Renal pelvis (tissue), 4 donors: ENCODE measurements around the gene FGG. TPM values are rescaled to one million over a fixed set of nuclear protein-coding genes. Genes with fewer than 3 reads are reported as not detected.
A peak's percentile ranks its signal among the peaks of the same experiment; 100 is the strongest.

Source experiments
- DNase-seq: peaks from one replicate; pipeline ENCODE4 v3.0.0-alpha.2; 2013
- polyA plus RNA-seq, 3 donors: library from polyadenylated mRNA; unstranded; fragments of 120-200 nt; gene quantifications; one replicate each; pipeline ENCODE4 v1.2.1, GENCODE V29; 2013; ENCODE audit not compliant: insufficient read length in 3 of 3

FGG gene
- polyA plus RNA-seq, 3 donors = not detected

- no peak for DNase-seq
Observed at GRCh38 chr4:154586296-154587033, 26.0 kb downstream of the FGG start.

GRCh38 chr4:154585369-154586018 is 27.0 kb downstream of the FGG start:
- DNase-seq = no peak

GRCh38 chr4:154584259-154584658 is 28.2 kb downstream of the FGG start:
- no peak for DNase-seq

GRCh38 chr4:154583677-154584076 is 28.8 kb downstream of the FGG start:
- DNase-seq = no peak

GRCh38 chr4:154583230-154583629 is 29.2 kb downstream of the FGG start:
- DNase-seq = no peak

- DNase-seq = no peak
Observed at GRCh38 chr4:154582723-154583122, 29.7 kb downstream of the FGG start.

GRCh38 chr4:154579927-154580326 is 32.5 kb downstream of the FGG start:
- DNase-seq = no peak

GRCh38 chr4:154578919-154579318 is 33.5 kb downstream of the FGG start:
- no peak for DNase-seq

- DNase-seq = no peak
Observed at GRCh38 chr4:154577324-154577723, 35.1 kb downstream of the FGG start.

- no peak for DNase-seq
Observed at GRCh38 chr4:154574311-154574710, 38.1 kb downstream of the FGG start.

- no peak for DNase-seq
Observed at GRCh38 chr4:154573190-154573870, 39.1 kb downstream of the FGG start.

- no peak for DNase-seq
Observed at GRCh38 chr4:154569584-154569983, 42.9 kb downstream of the FGG start.

GRCh38 chr4:154569028-154569427 is 43.4 kb downstream of the FGG start:
- no peak for DNase-seq

GRCh38 chr4:154566639-154567204 is 45.7 kb downstream of the FGG start:
- no peak for DNase-seq

GRCh38 chr4:154565704-154566103 is 46.8 kb downstream of the FGG start:
- DNase-seq = no peak

GRCh38 chr4:154564311-154564710 is 48.1 kb downstream of the FGG start:
- DNase-seq = no peak

GRCh38 chr4:154562697-154563254 is 49.7 kb downstream of the FGG start, which contains the start of gene FGB:
Gene FGB (plus strand): TSS chr4:154563011. CDS start chr4:154563019, 8 bp downstream.
- DNase-seq = no peak

GRCh38 chr4:154560824-154561231 is 51.6 kb downstream of the FGG start:
- DNase-seq = no peak

- no peak for DNase-seq
Observed at GRCh38 chr4:154560419-154560801, 52.0 kb downstream of the FGG start.

- DNase-seq = peak; percentile 42
Observed at GRCh38 chr4:154559494-154560418, 52.7 kb downstream of the FGG start.

- no peak for DNase-seq
Observed at GRCh38 chr4:154559141-154559493, 53.3 kb downstream of the FGG start.
